Erythroblast (primary cell): ENCODE data around the gene RBM14.

Experiments used
- GATA1 ChIP-seq: IDR thresholded peaks from 2 replicates; pipeline ENCODE4 v1.6.1; 2011; ENCODE audit warnings: low read depth, mild to moderate bottlenecking, control low read depth, low read length, moderate library complexity
- POLR2A ChIP-seq: IDR thresholded peaks from 2 replicates; pipeline ENCODE4 v1.6.1; 2011; ENCODE audit warnings: mild to moderate bottlenecking, low read length

GRCh38 chr11:66580803-66581202 lies 35.6 kb upstream of the RBM14 start:
- TF ChIP-seq POLR2A = no peak
- no peak for TF ChIP-seq GATA1
